A549 (cell line): ENCODE data around the gene HDAC7. TPM values are rescaled to one million over a fixed set of nuclear protein-coding genes. Genes with fewer than 3 reads are reported as not detected.

Source experiments
- ATAC-seq, 2 experiments: fragments of 200-7000 bp in 1 of 2; fragments of >200 bp in 1 of 2; cut with Nextera tagmentation in 1 of 2; cut with Tn5 transposase in 1 of 2; 3 replicates each; pipeline versions ENCODE4 v1.8.0 to v1.9.1; 2018 to 2020; ENCODE audit warnings: mild to moderate bottlenecking in 1 of 2, moderate library complexity in 1 of 2
- CTCF ChIA-PET: fragments of 300-600 bp; sonication (Branson Sonifier 250); formaldehyde crosslinking; extraction: SDS; loops from one replicate; lab custom pipeline; 2021; ENCODE audit warnings: antibody characterized with exemption, inconsistent platforms; lab: Yijun Ruan, JAX
- POLR2A ChIA-PET: fragments of 350-600 bp; formaldehyde crosslinking; extraction: SDS; loops from one replicate; lab custom pipeline; 2021; ENCODE audit warnings: antibody characterized with exemption, inconsistent platforms; lab: Yijun Ruan, JAX
- DNase-seq, 2 experiments: peaks; one replicate each; pipeline versions ENCODE4 v3.0.0 to v3.0.0-alpha.2; 2011 to 2016; ENCODE audit warnings: low read depth in 1 of 2, low spot score in 1 of 2
- FAIRE-seq: peaks from 2 replicates; lab custom pipeline; 2011; peaks lifted over from hg19 to GRCh38; lab: Jason Lieb, UNC
- H3K27ac ChIP-seq, 2 experiments: fragments of >200 bp; sonication (Bioruptor Twin); formaldehyde crosslinking; 3 replicates each; pipeline ENCODE4 v1.5.1; 2016 to 2017
- H3K4me1 ChIP-seq: fragments of >200 bp; sonication (Bioruptor Twin); formaldehyde crosslinking; 3 replicates; pipeline ENCODE4 v1.6.1; 2016
- H3K4me2 ChIP-seq: fragments of >200 bp; sonication (Bioruptor Twin); formaldehyde crosslinking; 3 replicates; pipeline ENCODE4 v1.6.1; 2016
- H3K4me3 ChIP-seq: fragments of >200 bp; sonication (Bioruptor Twin); formaldehyde crosslinking; 3 replicates; pipeline ENCODE4 v1.5.1; 2016
- H3K9me3 ChIP-seq: fragments of >200 bp; sonication (Bioruptor Twin); formaldehyde crosslinking; 3 replicates; pipeline ENCODE4 v1.6.1; 2016
- CBX8 ChIP-seq: fragments of 200-600 bp; sonication (generic); IDR thresholded peaks from 2 replicates; pipeline ENCODE4 v1.6.1; 2016
- CEBPB ChIP-seq, 2 experiments: fragments of >200 bp in 1 of 2; sonication (Bioruptor Twin) in 1 of 2; formaldehyde crosslinking in 1 of 2; IDR thresholded peaks; 2 replicates each; pipeline ENCODE4 v1.6.1; 2012 to 2016
- CHD4 ChIP-seq: fragments of 200-600 bp; sonication (generic); IDR thresholded peaks from 2 replicates; pipeline ENCODE4 v1.6.1; 2016; ENCODE audit warnings: antibody characterized with exemption, mild to moderate bottlenecking, borderline replicate concordance
- ESRRA ChIP-seq: fragments of 150-350 bp; IDR thresholded peaks from 2 replicates; pipeline ENCODE4 v1.6.1; 2014; ENCODE audit warnings: mild to moderate bottlenecking, low read length, borderline replicate concordance
- HMGXB4 ChIP-seq: fragments of 250-450 bp; sonication (Bioruptor Pico); IDR thresholded peaks from 2 replicates; pipeline ENCODE4 v1.5.0; 2021; ENCODE audit warnings: mild to moderate bottlenecking, moderate library complexity, borderline replicate concordance
- JUNB ChIP-seq: fragments of >200 bp; sonication (Bioruptor Twin); formaldehyde crosslinking; IDR thresholded peaks from 2 replicates; pipeline ENCODE4 v1.6.1; 2016
- MYC ChIP-seq: IDR thresholded peaks from 2 replicates; pipeline ENCODE4 v1.6.1; 2012; ENCODE audit warnings: mild to moderate bottlenecking, inconsistent platforms, low read length, improper control_type of control experiment, borderline replicate concordance
- POLR2AphosphoS2 ChIP-seq: conservative IDR thresholded peaks from 2 replicates; pipeline ENCODE4 v1.6.1; 2012; ENCODE audit warnings: low read length, improper control_type of control experiment, inconsistent platforms
- RNF2 ChIP-seq: fragments of 200-600 bp; sonication (generic); IDR thresholded peaks from 2 replicates; pipeline ENCODE4 v1.6.1; 2016; ENCODE audit warnings: low read depth, mild to moderate bottlenecking, antibody characterized with exemption, moderate library complexity, borderline replicate concordance
- SMC3 ChIP-seq: fragments of >200 bp; sonication (Bioruptor Twin); formaldehyde crosslinking; IDR thresholded peaks from 3 replicates; pipeline ENCODE4 v1.6.1; 2018; ENCODE audit warnings: inconsistent platforms
- WGBS: methylation state at CpG from one replicate; pipeline ENCODE4 v1.1.6; 2017; ENCODE audit errors: missing lambda C conversion rate; 5-methylcytosine and 5-hydroxymethylcytosine counted together
- polyA plus RNA-seq, 4 experiments: library from polyadenylated mRNA; depleted of rRNA in 3 of 4; stranded (reverse); fragments of >200 nt; fragmentation: RNase III in 1 of 4; extraction: RNeasy Plus Mini Kit Qiagen cat#74134 plus additional on column Dnase treatment in 1 of 4; gene quantifications; 2 replicates in 3 of 4; 3 replicates in 1 of 4; pipeline ENCODE4 v1.2.3, GENCODE V29; 2011 to 2017
- TF ChIP-seq, protein P1 (sequence below): fragments of >200 bp; sonication (Bioruptor Twin); formaldehyde crosslinking; IDR thresholded peaks from 2 replicates; pipeline ENCODE4 v1.6.1; 2016
- TF ChIP-seq, protein P2 (sequence below): IDR thresholded peaks from 2 replicates; pipeline ENCODE4 v1.6.1; 2012; ENCODE audit warnings: low read depth, borderline replicate concordance
- TF ChIP-seq, protein P3 (sequence below): fragments of 150-350 bp; IDR thresholded peaks from 2 replicates; pipeline ENCODE4 v1.6.1; 2014; ENCODE audit warnings: low read depth, mild to moderate bottlenecking, low read length
- TF ChIP-seq, protein P4 (sequence below): fragments of 200-600 bp; sonication (generic); IDR thresholded peaks from 2 replicates; pipeline ENCODE4 v1.6.1; 2016; ENCODE audit warnings: antibody characterized with exemption, mild to moderate bottlenecking, moderate library complexity

HDAC7 gene
- polyA plus RNA-seq, 2 of the 4 experiments (the other 2 are of a cell fraction): 17.2 to 36.0 TPM

- Histone ChIP-seq H3K9me3 (no peaks in the 10 kb centered on the region), H3K4me1 (peaks cover 9% of the 10 kb centered on the region)
- FAIRE-seq (no peak), DNase-seq (no peak)
- TF ChIP-seq, protein P1, sequence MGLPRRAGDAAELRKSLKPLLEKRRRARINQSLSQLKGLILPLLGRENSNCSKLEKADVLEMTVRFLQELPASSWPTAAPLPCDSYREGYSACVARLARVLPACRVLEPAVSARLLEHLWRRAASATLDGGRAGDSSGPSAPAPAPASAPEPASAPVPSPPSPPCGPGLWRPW: no peak
- TF ChIP-seq CEBPB (IDR thresholded peaks at IDR 0.05) (no peak), RNF2 (no peak), JUNB (no peak)
- TF ChIP-seq, all 56 proteins: peak for 0
- CTCF ChIA-PET: interaction anchor here (1.2 to 59.0 kb wide), 7 partner anchors 10 to 73 kb away, joined by 3 to 1532 read pairs (median 117); partner anchors contain the start of genes ENDOU, RAPGEF3, RPAP3 and SLC48A1
- ATAC-seq: no peak
- no peak overlapping the region for H3K27ac ChIP-seq
- no peak overlapping the region for H3K4me3 ChIP-seq
- no peak overlapping the region for H3K4me2 ChIP-seq
- WGBS: 90% methylated on average over 17 of the region's 17 CpGs
- POLR2A ChIA-PET: no interaction called here
Observed at GRCh38 chr12:47783024-47783755, 36.5 kb downstream of the HDAC7 start.

GRCh38 chr12:47782372-47782770, 37.3 kb downstream of the HDAC7 start:
- FAIRE-seq (no peak), DNase-seq (no peak), ATAC-seq (no peak)
- no peak for TF ChIP-seq CBX8
- TF ChIP-seq SMC3: no peak
- TF ChIP-seq, protein P2, sequence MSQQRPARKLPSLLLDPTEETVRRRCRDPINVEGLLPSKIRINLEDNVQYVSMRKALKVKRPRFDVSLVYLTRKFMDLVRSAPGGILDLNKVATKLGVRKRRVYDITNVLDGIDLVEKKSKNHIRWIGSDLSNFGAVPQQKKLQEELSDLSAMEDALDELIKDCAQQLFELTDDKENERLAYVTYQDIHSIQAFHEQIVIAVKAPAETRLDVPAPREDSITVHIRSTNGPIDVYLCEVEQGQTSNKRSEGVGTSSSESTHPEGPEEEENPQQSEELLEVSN: no peak
- TF ChIP-seq ESRRA: no peak
- no peak for TF ChIP-seq CHD4
- no peak for TF ChIP-seq MYC
- TF ChIP-seq POLR2AphosphoS2: no peak
- TF ChIP-seq, protein P3, sequence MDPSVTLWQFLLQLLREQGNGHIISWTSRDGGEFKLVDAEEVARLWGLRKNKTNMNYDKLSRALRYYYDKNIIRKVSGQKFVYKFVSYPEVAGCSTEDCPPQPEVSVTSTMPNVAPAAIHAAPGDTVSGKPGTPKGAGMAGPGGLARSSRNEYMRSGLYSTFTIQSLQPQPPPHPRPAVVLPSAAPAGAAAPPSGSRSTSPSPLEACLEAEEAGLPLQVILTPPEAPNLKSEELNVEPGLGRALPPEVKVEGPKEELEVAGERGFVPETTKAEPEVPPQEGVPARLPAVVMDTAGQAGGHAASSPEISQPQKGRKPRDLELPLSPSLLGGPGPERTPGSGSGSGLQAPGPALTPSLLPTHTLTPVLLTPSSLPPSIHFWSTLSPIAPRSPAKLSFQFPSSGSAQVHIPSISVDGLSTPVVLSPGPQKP: no peak
- TF ChIP-seq HMGXB4: no peak
- TF ChIP-seq, protein P4, sequence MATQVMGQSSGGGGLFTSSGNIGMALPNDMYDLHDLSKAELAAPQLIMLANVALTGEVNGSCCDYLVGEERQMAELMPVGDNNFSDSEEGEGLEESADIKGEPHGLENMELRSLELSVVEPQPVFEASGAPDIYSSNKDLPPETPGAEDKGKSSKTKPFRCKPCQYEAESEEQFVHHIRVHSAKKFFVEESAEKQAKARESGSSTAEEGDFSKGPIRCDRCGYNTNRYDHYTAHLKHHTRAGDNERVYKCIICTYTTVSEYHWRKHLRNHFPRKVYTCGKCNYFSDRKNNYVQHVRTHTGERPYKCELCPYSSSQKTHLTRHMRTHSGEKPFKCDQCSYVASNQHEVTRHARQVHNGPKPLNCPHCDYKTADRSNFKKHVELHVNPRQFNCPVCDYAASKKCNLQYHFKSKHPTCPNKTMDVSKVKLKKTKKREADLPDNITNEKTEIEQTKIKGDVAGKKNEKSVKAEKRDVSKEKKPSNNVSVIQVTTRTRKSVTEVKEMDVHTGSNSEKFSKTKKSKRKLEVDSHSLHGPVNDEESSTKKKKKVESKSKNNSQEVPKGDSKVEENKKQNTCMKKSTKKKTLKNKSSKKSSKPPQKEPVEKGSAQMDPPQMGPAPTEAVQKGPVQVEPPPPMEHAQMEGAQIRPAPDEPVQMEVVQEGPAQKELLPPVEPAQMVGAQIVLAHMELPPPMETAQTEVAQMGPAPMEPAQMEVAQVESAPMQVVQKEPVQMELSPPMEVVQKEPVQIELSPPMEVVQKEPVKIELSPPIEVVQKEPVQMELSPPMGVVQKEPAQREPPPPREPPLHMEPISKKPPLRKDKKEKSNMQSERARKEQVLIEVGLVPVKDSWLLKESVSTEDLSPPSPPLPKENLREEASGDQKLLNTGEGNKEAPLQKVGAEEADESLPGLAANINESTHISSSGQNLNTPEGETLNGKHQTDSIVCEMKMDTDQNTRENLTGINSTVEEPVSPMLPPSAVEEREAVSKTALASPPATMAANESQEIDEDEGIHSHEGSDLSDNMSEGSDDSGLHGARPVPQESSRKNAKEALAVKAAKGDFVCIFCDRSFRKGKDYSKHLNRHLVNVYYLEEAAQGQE: no peak
- no peak overlapping the region for H3K4me3 ChIP-seq
- peak overlapping the region in 1 of 2 experiments; percentile 30; a peak in 2 of 6 replicates for H3K27ac ChIP-seq
- H3K9me3 ChIP-seq: no peaks in the 10 kb centered on the region
- 79% methylated on average over 8 of the region's 8 CpGs for WGBS
- CTCF ChIA-PET: interaction anchor here (0.6 to 59.0 kb wide), 10 partner anchors 8 to 216 kb away, joined by 3 to 1532 read pairs (median 48); partner anchors contain the start of genes ENDOU, RAPGEF3, RPAP3 and SLC48A1
- H3K4me2 ChIP-seq: no peak overlapping the region
- POLR2A ChIA-PET: interaction anchor here (1.1 kb wide), 1 partner anchor 41 kb away, joined by 4 read pairs; no protein-coding TSS in a partner anchor
- peaks cover 17% of the 10 kb centered on the region for H3K4me1 ChIP-seq
